Progenitor cell of endocrine pancreas (in vitro differentiated cells): ENCODE data around the gene OSBPL7. TPM values are rescaled to one million over a fixed set of nuclear protein-coding genes. Genes with fewer than 3 reads are reported as not detected.
A peak's percentile ranks its signal among the peaks of the same experiment; 100 is the strongest.
"Not testable (repeated sequence)": the region's sequence is repeated elsewhere in the genome, so short reads cannot be mapped to it uniquely, and the experiment has no call there.

Experiments used
- DNase-seq: peaks from one replicate; pipeline ENCODE4 v3.0.0; 2021; ENCODE audit warnings: low spot score; ENCODE audit not compliant: unreplicated experiment
- H3K27ac Mint-ChIP-seq: 2 replicates; pipeline ENCODE4 v1.8.0; 2021; ENCODE audit warnings: mild to moderate bottlenecking, moderate library complexity, mixed read lengths
- H3K27me3 Mint-ChIP-seq: 2 replicates; pipeline ENCODE4 v1.8.0; 2021; ENCODE audit warnings: mixed read lengths
- H3K36me3 Mint-ChIP-seq: 2 replicates; pipeline ENCODE4 v1.8.0; 2022; ENCODE audit warnings: mixed read lengths; ENCODE audit not compliant: insufficient read depth
- H3K4me1 Mint-ChIP-seq: 2 replicates; pipeline ENCODE4 v1.8.0; 2021; ENCODE audit warnings: low read depth, mixed read lengths
- H3K4me3 Mint-ChIP-seq: 2 replicates; pipeline ENCODE4 v1.8.0; 2021; ENCODE audit warnings: low read depth, mild to moderate bottlenecking, moderate library complexity, mixed read lengths
- H3K9me3 Mint-ChIP-seq: 2 replicates; pipeline ENCODE4 v1.8.0; 2021; ENCODE audit warnings: low read depth, mixed read lengths
- CTCF ChIP-seq: fragments of 200-600 bp; sonication (generic); IDR thresholded peaks from one replicate; pipeline ENCODE4 v1.5.0; 2021; ENCODE audit warnings: antibody characterized with exemption, mild to moderate bottlenecking; ENCODE audit not compliant: unreplicated experiment
- total RNA-seq: library from RNA; stranded (reverse); gene quantifications from 2 replicates; pipeline ENCODE4 v1.2.1, GENCODE V29; 2021

Gene OSBPL7
- total RNA-seq, 1 donor from 2014 or later, result 20.5 TPM

GRCh38 chr17:47778184-47778635 lies 43.4 kb downstream of the OSBPL7 start:
- TF ChIP-seq CTCF, result no peak
- H3K36me3 Mint-ChIP-seq, result no peaks in the 10 kb centered on the region
- H3K27ac Mint-ChIP-seq, result no peak overlapping the region
- H3K9me3 Mint-ChIP-seq, result no peaks in the 10 kb centered on the region
- no peaks in the 10 kb centered on the region for H3K4me1 Mint-ChIP-seq
- H3K4me3 Mint-ChIP-seq, result no peak overlapping the region
- no peak for DNase-seq
- H3K27me3 Mint-ChIP-seq, result peaks cover 85% of the 10 kb centered on the region

- peak; percentile 66 for TF ChIP-seq CTCF
- no peak for DNase-seq
- Mint-ChIP-seq H3K27me3 (peaks cover 76% of the 10 kb centered on the region), H3K36me3 (no peaks in the 10 kb centered on the region), H3K27ac (no peak overlapping the region), H3K4me3 (no peak overlapping the region), H3K9me3 (no peaks in the 10 kb centered on the region), H3K4me1 (no peaks in the 10 kb centered on the region)
Measured at GRCh38 chr17:47776330-47777197, 45.0 kb downstream of the OSBPL7 start.

- Mint-ChIP-seq H3K27me3 (peaks cover 67% of the 10 kb centered on the region), H3K4me1 (no peaks in the 10 kb centered on the region), H3K9me3 (peaks cover 4% of the 10 kb centered on the region), H3K4me3 (no peak overlapping the region), H3K27ac (no peak overlapping the region), H3K36me3 (no peaks in the 10 kb centered on the region)
- DNase-seq, result no peak
- no peak for TF ChIP-seq CTCF
Measured at GRCh38 chr17:47774987-47775580, 46.5 kb downstream of the OSBPL7 start.

- Mint-ChIP-seq H3K4me3 (no peak overlapping the region), H3K36me3 (no peaks in the 10 kb centered on the region), H3K27me3 (peaks cover 61% of the 10 kb centered on the region), H3K27ac (no peak overlapping the region), H3K9me3 (peaks cover 4% of the 10 kb centered on the region), H3K4me1 (no peaks in the 10 kb centered on the region)
- DNase-seq, result no peak
- TF ChIP-seq CTCF, result no peak
Measured at GRCh38 chr17:47774331-47774730, 47.3 kb downstream of the OSBPL7 start.

GRCh38 chr17:47773649-47774048 lies 47.9 kb downstream of the OSBPL7 start:
- not testable (repeated sequence) for H3K27ac Mint-ChIP-seq, H3K36me3 Mint-ChIP-seq, DNase-seq, H3K4me3 Mint-ChIP-seq, H3K4me1 Mint-ChIP-seq
- H3K27me3 Mint-ChIP-seq, result peaks cover 64% of the 10 kb centered on the region
- H3K9me3 Mint-ChIP-seq, result peaks cover 11% of the 10 kb centered on the region
